ENCODE measurements around the gene L1TD1. TPM values are rescaled to one million over a fixed set of nuclear protein-coding genes. Genes with fewer than 3 reads are reported as not detected.

L1TD1 gene
- total RNA-seq, 2 donors from 2014 or later = 0.52 TPM; not detected in 1

- DNase-seq (no peak), ATAC-seq (no peak)
- no peak overlapping the region for H3K27ac ChIP-seq
- no peaks in the 10 kb centered on the region for H3K27me3 ChIP-seq
- no peaks in the 10 kb centered on the region for H3K36me3 ChIP-seq (replicated peaks in 1 of 2; ENCODE audit: insufficient read depth in 1 of 2, low read depth in 2 of 2)
- TF ChIP-seq POLR2A (IDR thresholded peaks at IDR 0.05) (no peak), CTCF (IDR thresholded peaks at IDR 0.05) (no peak)
- no peaks in the 10 kb centered on the region for H3K9me3 ChIP-seq
- no peak overlapping the region for H3K4me3 ChIP-seq
- H3K4me1 ChIP-seq = no peaks in the 10 kb centered on the region
- intact Hi-C loops (cut with DNase I) = no loop called here
- 71 to 100% methylated on average over 1 of the region's 1 CpG for WGBS, 2 donors
Observed at GRCh38 chr1:62209931-62210595, 15.4 kb downstream of the L1TD1 start.

- intact Hi-C loops (cut with DNase I) = no loop called here
- no peak for DNase-seq
- Histone ChIP-seq H3K27ac (no peak overlapping the region), H3K36me3 (replicated peaks in 1 of 2; ENCODE audit: insufficient read depth in 1 of 2, low read depth in 2 of 2) (no peaks in the 10 kb centered on the region), H3K9me3 (no peaks in the 10 kb centered on the region), H3K4me3 (no peak overlapping the region), H3K27me3 (no peaks in the 10 kb centered on the region), H3K4me1 (no peaks in the 10 kb centered on the region)
- TF ChIP-seq CTCF (IDR thresholded peaks at IDR 0.05) = no peak
- TF ChIP-seq POLR2A (IDR thresholded peaks at IDR 0.05) = no peak
- no peak for ATAC-seq
- 94 to 96% methylated on average over 1 of the region's 1 CpG for WGBS, 2 donors
Observed at GRCh38 chr1:62210960-62211359, 16.3 kb downstream of the L1TD1 start.

DNA sequence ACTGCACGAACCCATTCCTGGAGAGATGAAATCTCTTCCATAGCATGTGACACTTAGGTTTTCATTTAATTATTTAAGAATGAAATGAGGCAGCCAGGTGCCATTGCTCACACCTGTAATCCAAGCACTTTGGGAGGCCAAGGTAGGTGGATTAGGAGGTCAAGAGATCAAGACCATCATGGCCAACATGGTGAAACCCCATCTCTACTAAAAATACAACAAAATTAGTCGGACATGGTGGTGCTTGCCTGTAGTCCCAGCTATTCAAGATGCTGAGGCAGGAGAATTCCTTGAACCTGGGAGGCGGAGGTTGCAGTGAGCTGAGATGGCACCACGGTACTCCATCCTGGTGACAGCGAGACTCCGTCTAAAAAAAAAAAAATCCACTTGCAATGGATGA is 17.8 kb downstream of the L1TD1 start:
- DNase-seq = no peak
- no peaks in the 10 kb centered on the region for H3K27me3 ChIP-seq
- no peaks in the 10 kb centered on the region for H3K4me1 ChIP-seq
- ATAC-seq = no peak
- H3K27ac ChIP-seq = no peak overlapping the region
- no peaks in the 10 kb centered on the region for H3K9me3 ChIP-seq
- TF ChIP-seq POLR2A (IDR thresholded peaks at IDR 0.05) (no peak), CTCF (IDR thresholded peaks at IDR 0.05) (no peak)
- WGBS, 2 donors = 87 to 91% methylated on average over 6 of the region's 6 CpGs
- H3K36me3 ChIP-seq (replicated peaks in 1 of 2; ENCODE audit: insufficient read depth in 1 of 2, low read depth in 2 of 2) = no peaks in the 10 kb centered on the region
- intact Hi-C loops (cut with DNase I) = no loop called here
- H3K4me3 ChIP-seq = no peak overlapping the region

DNA sequence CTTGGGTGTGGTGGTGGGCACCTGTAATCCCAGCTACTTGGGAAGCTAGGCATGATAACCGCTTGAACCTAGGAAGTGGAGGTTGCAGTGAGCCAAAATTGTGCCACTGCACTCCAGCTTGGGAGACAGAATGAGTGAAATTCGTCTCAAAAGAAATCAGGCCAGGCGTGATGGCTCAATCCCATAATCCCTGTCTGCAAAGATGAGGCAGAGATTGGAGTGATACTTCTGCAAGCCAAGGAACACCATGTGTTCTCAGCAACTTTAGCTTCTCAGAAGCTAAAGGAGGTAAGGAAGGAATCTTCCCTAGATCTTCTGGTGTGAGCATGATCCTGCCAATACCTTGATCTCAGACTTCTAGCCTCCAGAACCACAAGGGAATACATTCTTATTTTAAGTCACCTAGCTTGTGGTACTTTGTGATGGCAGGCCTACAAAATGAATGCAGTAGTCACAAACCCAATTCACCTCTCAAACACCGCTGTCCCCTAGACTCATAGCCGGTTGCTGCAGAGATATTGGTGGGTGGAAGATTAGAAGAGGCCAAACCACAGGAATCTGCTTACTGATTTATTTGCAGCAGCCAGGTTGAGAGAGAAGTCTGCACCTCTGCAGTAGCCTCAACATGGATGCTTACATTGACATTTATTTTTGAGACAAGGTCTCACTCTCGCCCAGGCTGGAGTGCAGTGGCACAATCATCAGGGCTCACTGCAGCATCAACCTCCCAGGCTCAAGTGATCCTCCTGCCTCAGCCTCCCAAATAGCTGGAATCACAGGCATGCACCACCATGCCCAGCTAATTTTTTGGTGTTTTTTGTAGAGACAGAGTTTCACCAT is 18.6 kb downstream of the L1TD1 start:
- no peaks in the 10 kb centered on the region for H3K27me3 ChIP-seq
- ATAC-seq = no peak
- H3K9me3 ChIP-seq = no peaks in the 10 kb centered on the region
- TF ChIP-seq CTCF (IDR thresholded peaks at IDR 0.05) (no peak), POLR2A (IDR thresholded peaks at IDR 0.05) (no peak)
- no peak for DNase-seq
- H3K27ac ChIP-seq = no peak overlapping the region
- intact Hi-C loops (cut with DNase I) = no loop called here
- H3K36me3 ChIP-seq (replicated peaks in 1 of 2; ENCODE audit: insufficient read depth in 1 of 2, low read depth in 2 of 2) = no peaks in the 10 kb centered on the region
- H3K4me1 ChIP-seq = no peaks in the 10 kb centered on the region
- WGBS, 2 donors = 83 to 85% methylated on average over 6 of the region's 6 CpGs
- no peak overlapping the region for H3K4me3 ChIP-seq

All from body of pancreas (tissue), 4 donors.